Testis (tissue), 3 donors: ENCODE measurements around the gene ELMO2. TPM values are rescaled to one million over a fixed set of nuclear protein-coding genes. Genes with fewer than 3 reads are reported as not detected.

ENCODE experiments used
- DNase-seq: peaks from one replicate; pipeline ENCODE4 v3.0.0-alpha.2; 2019
- H3K27ac ChIP-seq, 2 donors: fragments of 200-600 bp; sonication (generic); one replicate each; pipeline ENCODE4 v1.5.1; 2019
- H3K27me3 ChIP-seq: fragments of 200-600 bp; sonication (generic); one replicate; pipeline ENCODE4 v1.5.1; 2019
- H3K36me3 ChIP-seq: fragments of 200-600 bp; sonication (generic); one replicate; pipeline ENCODE4 v1.5.1; 2017; ENCODE audit warnings: low read depth; ENCODE audit errors: missing control alignments
- H3K4me1 ChIP-seq: fragments of 200-600 bp; sonication (generic); one replicate; pipeline ENCODE4 v1.5.1; 2019
- H3K4me3 ChIP-seq, 2 donors: fragments of 200-600 bp; sonication (generic); one replicate each; pipeline ENCODE4 v1.5.1; 2017 to 2019
- H3K9me3 ChIP-seq: fragments of 200-600 bp; sonication (generic); one replicate; pipeline ENCODE4 v1.5.1; 2017
- CTCF ChIP-seq, 3 experiments: fragments of 450-650 bp in 2 of 3; fragments of 200-600 bp in 1 of 3; sonication (generic) in 1 of 3; IDR thresholded peaks; one replicate each; pipeline ENCODE4 v1.5.1; 2016 to 2019; ENCODE audit warnings: antibody characterized with exemption in 3 of 3, mild to moderate bottlenecking in 2 of 3, moderate library complexity in 1 of 3
- POLR2A ChIP-seq: fragments of 450-650 bp; IDR thresholded peaks from one replicate; pipeline ENCODE4 v1.6.1; 2017; ENCODE audit warnings: antibody characterized with exemption, mild to moderate bottlenecking, moderate library complexity
- WGBS, 2 donors: methylation state at CpG; one replicate each; pipeline ENCODE4 v1.1.5; 2018; 5-methylcytosine and 5-hydroxymethylcytosine counted together
- intact Hi-C: fragments of 100-400 bp; cut with DNase I; formaldehyde crosslinking; loops from one replicate; pipeline ENCODE4 v1.15.1; 2023; ENCODE audit warnings: low total_unique reads
- polyA plus RNA-seq: library from polyadenylated mRNA; stranded (reverse); fragments of 350-450 nt; fragmentation: Illumina TruSeq; extraction: RNeasy Lipid Tissue Mini Kit (QIAGEN cat#74804); gene quantifications from one replicate; pipeline ENCODE4 v1.2.3, GENCODE V29; 2014; ENCODE audit warnings: low read depth, low replicate concordance; ENCODE audit not compliant: insufficient read depth
- total RNA-seq, 2 donors: library from RNA; depleted of rRNA; stranded (reverse); fragments of >200 nt; gene quantifications; one replicate each; pipeline ENCODE4 v1.2.3, GENCODE V29; 2016

The ELMO2 gene
- total and polyA plus RNA-seq, 3 donors from 2014 or later: 78.8 to 128 (median 120) TPM

GRCh38 chr20:46336735-46337134 is 69.7 kb downstream of the ELMO2 start:
- Histone ChIP-seq H3K9me3 (no peaks in the 10 kb centered on the region), H3K36me3 (no peaks in the 10 kb centered on the region), H3K4me3 (no peak overlapping the region), H3K4me1 (peaks cover 3% of the 10 kb centered on the region), H3K27me3 (no peaks in the 10 kb centered on the region), H3K27ac (no peak overlapping the region)
- TF ChIP-seq CTCF (IDR thresholded peaks at IDR 0.05): no peak
- TF ChIP-seq POLR2A: no peak
- 72 to 73% methylated on average over 3 of the region's 3 CpGs for WGBS, 2 donors
- DNase-seq: no peak
- intact Hi-C loops: no loop called here

DNA sequence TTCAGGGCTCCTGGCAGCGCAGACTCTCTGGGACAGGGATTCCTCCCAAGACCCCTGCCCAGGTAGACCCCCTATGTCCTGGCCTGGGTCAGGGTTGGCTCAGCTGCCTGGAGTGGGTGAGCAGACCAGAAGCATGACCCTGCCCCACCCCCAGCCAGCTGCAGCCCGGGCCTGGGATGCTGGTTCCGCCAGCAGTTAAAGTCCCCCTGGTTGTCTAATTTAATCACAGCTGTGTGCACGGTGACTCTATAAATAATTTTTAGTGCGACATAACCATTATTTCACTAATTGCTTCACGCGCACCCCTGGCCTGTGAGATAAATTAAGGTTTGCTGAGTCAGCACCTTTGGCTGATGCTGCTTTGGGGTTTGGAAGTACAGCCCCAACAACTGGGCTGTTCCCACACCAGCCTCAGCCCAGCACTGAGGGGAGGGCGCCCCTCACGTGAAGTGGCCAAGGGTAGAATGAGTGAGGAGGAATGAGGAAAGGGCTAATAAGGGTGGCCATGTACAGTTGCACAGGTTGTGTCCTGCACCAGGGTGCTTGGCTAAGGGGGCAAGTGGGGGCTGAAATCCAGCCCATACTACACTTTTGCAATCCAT is 72.0 kb downstream of the ELMO2 start:
- no peak for DNase-seq
- intact Hi-C loops: no loop called here
- no peak overlapping the region for H3K27ac ChIP-seq
- H3K9me3 ChIP-seq: no peaks in the 10 kb centered on the region
- no peak for TF ChIP-seq CTCF (IDR thresholded peaks at IDR 0.05)
- TF ChIP-seq POLR2A: no peak
- WGBS, 2 donors: 67 to 79% methylated on average over 9 of the region's 9 CpGs
- H3K36me3 ChIP-seq: no peaks in the 10 kb centered on the region
- H3K4me1 ChIP-seq: no peaks in the 10 kb centered on the region
- no peaks in the 10 kb centered on the region for H3K27me3 ChIP-seq
- H3K4me3 ChIP-seq: no peak overlapping the region

- TF ChIP-seq CTCF (IDR thresholded peaks at IDR 0.05): no peak
- no peak for TF ChIP-seq POLR2A
- H3K36me3 ChIP-seq: no peaks in the 10 kb centered on the region
- 81 to 87% methylated on average over 5 to 8 of the region's 8 CpGs for WGBS, 2 donors
- no peaks in the 10 kb centered on the region for H3K4me1 ChIP-seq
- no peaks in the 10 kb centered on the region for H3K27me3 ChIP-seq
- no peak overlapping the region for H3K27ac ChIP-seq
- DNase-seq: no peak
- H3K9me3 ChIP-seq: no peaks in the 10 kb centered on the region
- intact Hi-C loops: no loop called here
- H3K4me3 ChIP-seq: no peak overlapping the region
Observed at GRCh38 chr20:46333161-46333991, 73.0 kb downstream of the ELMO2 start.

DNA sequence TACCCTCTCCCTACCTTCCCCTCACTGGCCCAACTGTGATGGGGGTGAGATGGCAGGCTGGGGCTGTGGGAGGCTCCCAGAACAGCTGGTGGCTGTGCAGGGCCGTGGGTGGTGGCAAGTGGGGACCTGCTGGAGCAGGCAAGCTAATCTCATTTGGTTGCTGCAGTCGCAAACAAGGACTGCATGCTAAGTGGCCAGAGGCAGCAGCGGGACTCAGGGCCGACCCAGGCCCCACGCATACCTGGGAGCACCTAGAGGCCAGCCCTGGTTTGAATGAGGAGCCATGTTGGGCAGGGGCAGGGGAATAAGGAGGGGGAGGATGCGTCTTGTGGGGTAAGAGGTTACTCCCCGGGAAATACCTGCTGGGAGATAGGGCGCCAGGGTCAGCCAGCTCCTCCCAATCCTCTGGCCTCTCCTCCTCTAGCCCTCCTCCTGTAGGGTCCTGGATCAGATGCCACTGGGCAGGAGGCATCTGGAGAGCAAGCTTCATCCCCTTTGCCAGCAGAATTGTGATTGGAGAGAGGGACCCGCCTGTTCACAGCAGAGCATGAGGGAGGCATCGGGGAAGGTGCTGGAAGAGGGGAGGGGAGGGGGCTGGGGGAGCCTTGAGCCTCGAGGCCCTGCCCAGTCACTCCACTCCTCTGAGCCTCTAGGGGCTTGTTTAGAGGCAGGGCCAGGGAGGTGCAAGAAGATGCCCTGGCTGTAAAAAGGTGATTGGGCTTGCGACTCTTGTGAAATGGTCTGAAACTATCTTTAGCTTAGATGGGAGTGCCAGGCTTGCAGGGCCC is 73.8 kb downstream of the ELMO2 start:
- Histone ChIP-seq H3K9me3 (no peaks in the 10 kb centered on the region), H3K4me3 (no peak overlapping the region), H3K36me3 (no peaks in the 10 kb centered on the region), H3K27me3 (no peaks in the 10 kb centered on the region), H3K27ac (no peak overlapping the region), H3K4me1 (no peaks in the 10 kb centered on the region)
- intact Hi-C loops: no loop called here
- TF ChIP-seq CTCF (IDR thresholded peaks at IDR 0.05): no peak
- no peak for TF ChIP-seq POLR2A
- no peak for DNase-seq
- WGBS, 2 donors: 75 to 81% methylated on average over 7 to 12 of the region's 12 CpGs
